HepG2 (cell line): ENCODE data around the gene KIF1B. TPM values are rescaled to one million over a fixed set of nuclear protein-coding genes. Genes with fewer than 3 reads are reported as not detected.

ENCODE experiments used
- ATAC-seq: fragments of 200-7000 bp; cut with Tn5 transposase; 3 replicates; pipeline ENCODE4 v1.9.1; 2020; ENCODE audit warnings: mild to moderate bottlenecking, moderate library complexity
- BruUV-seq: library from RNA; stranded (reverse); fragments of 400-500 nt; replicated peaks from 2 replicates; lab custom pipeline; 2021; lab: Mats Ljungman, UMichigan
- CTCF ChIA-PET: fragments of 300-600 bp; formaldehyde crosslinking; extraction: SDS; loops from one replicate; lab custom pipeline; 2021; ENCODE audit warnings: low total read pairs, inconsistent platforms, low intra/inter-chr PET ratio; lab: Yijun Ruan, JAX
- POLR2A ChIA-PET: fragments of 350-600 bp; sonication (Branson Sonifier 250); formaldehyde crosslinking; loops from one replicate; lab custom pipeline; 2020; ENCODE audit warnings: antibody characterized with exemption, inconsistent platforms; lab: Yijun Ruan, JAX
- DNase-seq: peaks from one replicate; pipeline ENCODE4 v3.0.0-alpha.2; 2015; ENCODE audit warnings: low spot score
- FAIRE-seq: peaks from 3 replicates; lab custom pipeline; 2011; peaks lifted over from hg19 to GRCh38; lab: Jason Lieb, UNC
- H2AFZ ChIP-seq: one replicate; pipeline ENCODE4 v1.6.1; 2011; ENCODE audit warnings: low read length, inconsistent platforms
- H3K27ac ChIP-seq: fragments of 300-600 bp; 3 replicates; pipeline ENCODE4 v1.8.0; 2011; ENCODE audit warnings: mixed run types, mild to moderate bottlenecking, mixed read lengths, low read length, inconsistent platforms; ENCODE audit not compliant: insufficient read depth; ENCODE audit errors: extremely low read length
- H3K27me3 ChIP-seq, 2 experiments: fragments of 200-600 bp in 1 of 2; 2 replicates in 1 of 2; 3 replicates in 1 of 2; pipeline versions ENCODE4 v1.6.0 to v1.8.0; 2011; ENCODE audit warnings: low read length in 2 of 2, mild to moderate bottlenecking in 2 of 2, moderate library complexity in 2 of 2, inconsistent platforms in 1 of 2; ENCODE audit not compliant: insufficient read depth in 2 of 2, control insufficient read depth in 1 of 2
- H3K36me3 ChIP-seq, 2 experiments: fragments of 200-600 bp in 1 of 2; replicated peaks in 1 of 2; 2 replicates in 1 of 2; 3 replicates in 1 of 2; pipeline versions ENCODE4 v1.5.1 to v1.8.0; 2011; ENCODE audit warnings: low read length in 2 of 2, inconsistent platforms in 1 of 2; ENCODE audit not compliant: insufficient read depth in 2 of 2, control insufficient read depth in 1 of 2
- H3K4me1 ChIP-seq: 2 replicates; pipeline ENCODE4 v1.5.1; 2012; ENCODE audit warnings: low read length, inconsistent platforms; ENCODE audit not compliant: insufficient read depth
- H3K4me2 ChIP-seq: 2 replicates; pipeline ENCODE4 v1.6.0; 2011; ENCODE audit warnings: low read depth, low read length, inconsistent platforms
- H3K4me3 ChIP-seq, 3 experiments: fragments of 200-600 bp in 1 of 3; sonication (generic), shearing (Covaris generic) in 1 of 3; replicated peaks in 1 of 3; 2 replicates each; pipeline ENCODE4 v1.5.1; 2011 to 2016; ENCODE audit warnings: low read length in 3 of 3, inconsistent platforms in 2 of 3, low read depth in 2 of 3, mild to moderate bottlenecking in 2 of 3, control low read depth in 1 of 3, mixed read lengths in 1 of 3; ENCODE audit not compliant: insufficient read depth in 1 of 3
- H3K79me2 ChIP-seq: one replicate; pipeline ENCODE4 v1.6.1; 2011; ENCODE audit warnings: low read length, inconsistent platforms; ENCODE audit not compliant: insufficient read depth
- H3K9ac ChIP-seq: 2 replicates; pipeline ENCODE4 v1.6.0; 2011; ENCODE audit warnings: mild to moderate bottlenecking, low read depth, low read length, inconsistent platforms; ENCODE audit not compliant: insufficient read depth
- H3K9me3 ChIP-seq: 2 replicates; pipeline ENCODE4 v1.5.1; 2012; ENCODE audit warnings: mild to moderate bottlenecking, low read length
- H4K20me1 ChIP-seq: 2 replicates; pipeline ENCODE4 v1.6.0; 2011; ENCODE audit warnings: inconsistent platforms, mild to moderate bottlenecking, low read length, moderate library complexity; ENCODE audit not compliant: insufficient read depth
- MAFF ChIP-seq: IDR thresholded peaks from 2 replicates; pipeline ENCODE4 v1.6.1; 2011; ENCODE audit warnings: low read depth, low read length, improper control_type of control experiment
- PHB2 ChIP-seq: fragments of 450-650 bp; IDR thresholded peaks from 2 replicates; pipeline ENCODE4 v1.6.1; 2018; ENCODE audit not compliant: partially characterized antibody
- RCOR2 ChIP-seq: IDR thresholded peaks from 2 replicates; pipeline ENCODE4 v1.6.1; 2016; ENCODE audit warnings: missing biosample characterization, missing genetic modification reagents
- REPIN1 ChIP-seq: sonication (generic); formaldehyde crosslinking; IDR thresholded peaks from 2 replicates; pipeline ENCODE4 v1.8.0; 2022; ENCODE audit warnings: missing genetic modification reagents, low read depth, mild to moderate bottlenecking, borderline replicate concordance
- ZNF10 ChIP-seq: sonication (generic); formaldehyde crosslinking; IDR thresholded peaks from 2 replicates; pipeline ENCODE4 v1.4.0; 2020; ENCODE audit warnings: mild to moderate bottlenecking, low read depth, missing genetic modification reagents, borderline replicate concordance
- ZNF251 ChIP-seq: sonication (generic); formaldehyde crosslinking; IDR thresholded peaks from 2 replicates; pipeline ENCODE4 v1.9.0; 2021; ENCODE audit warnings: mild to moderate bottlenecking, missing genetic modification reagents
- ZNF572 ChIP-seq: sonication (generic); formaldehyde crosslinking; IDR thresholded peaks from 2 replicates; pipeline ENCODE4 v1.5.1; 2020; ENCODE audit warnings: mild to moderate bottlenecking, missing genetic modification reagents
- ZNF598 ChIP-seq: sonication (generic); formaldehyde crosslinking; IDR thresholded peaks from 2 replicates; pipeline ENCODE4 v1.5.1; 2020; ENCODE audit warnings: mild to moderate bottlenecking, missing genetic modification reagents, borderline replicate concordance
- ZNF713 ChIP-seq: sonication (generic); formaldehyde crosslinking; IDR thresholded peaks from 2 replicates; pipeline ENCODE4 v1.4.0; 2020; ENCODE audit warnings: mild to moderate bottlenecking, missing genetic modification reagents
- WGBS: methylation state at CpG from one replicate; pipeline ENCODE4 v1.1.6; 2017; ENCODE audit warnings: low lambda C conversion rate; 5-methylcytosine and 5-hydroxymethylcytosine counted together
- in situ Hi-C: cut with HindIII; loops from 2 replicates; pipeline ENCODE4 v1.10.0; 2017; ENCODE audit warnings: low pct_unique_long_range_greater_than_20kb; ENCODE audit not compliant: extremely low pct_ligation_motif_present
- intact Hi-C: fragments of 100-400 bp; cut with micrococcal nuclease; formaldehyde crosslinking; loops from one replicate; pipeline ENCODE4 v1.10.0; 2022; ENCODE audit not compliant: unreplicated experiment
- polyA plus RNA-seq, 8 experiments: library from polyadenylated mRNA; depleted of rRNA in 3 of 8; stranded (reverse) in 7 of 8; unstranded in 1 of 8; fragments of >200 nt; fragmentation: Illumina TruSeq in 4 of 8; extraction: Trizol in 4 of 8; gene quantifications; 2 replicates each; pipeline versions ENCODE4 v1.2.1 to v1.2.3, GENCODE V29; 2011 to 2016; ENCODE audit warnings: low read depth in 4 of 8, missing spikeins in 1 of 8, mixed read lengths in 1 of 8; ENCODE audit not compliant: insufficient read depth in 1 of 8
- total RNA-seq, 5 experiments: library from RNA; depleted of rRNA; stranded (reverse); fragments of >200 nt; fragmentation: Illumina TruSeq; extraction: Trizol; gene quantifications; 2 replicates each; pipeline ENCODE4 v1.2.3, GENCODE V29; 2016; ENCODE audit warnings: low read depth in 1 of 5
- TF ChIP-seq, protein P1 (sequence below): IDR thresholded peaks from 2 replicates; pipeline ENCODE4 v1.6.1; 2016; ENCODE audit warnings: low read depth
- TF ChIP-seq, protein P2 (sequence below): sonication (generic); formaldehyde crosslinking; IDR thresholded peaks from 2 replicates; pipeline ENCODE4 v1.4.0; 2020; ENCODE audit warnings: missing genetic modification reagents, borderline replicate concordance

The KIF1B gene
- total and polyA plus RNA-seq, 2 of the 13 experiments (the other 11 are each of a cell fraction or from before 2014, with no cell fraction given) = 26.7 to 32.5 TPM

DNA sequence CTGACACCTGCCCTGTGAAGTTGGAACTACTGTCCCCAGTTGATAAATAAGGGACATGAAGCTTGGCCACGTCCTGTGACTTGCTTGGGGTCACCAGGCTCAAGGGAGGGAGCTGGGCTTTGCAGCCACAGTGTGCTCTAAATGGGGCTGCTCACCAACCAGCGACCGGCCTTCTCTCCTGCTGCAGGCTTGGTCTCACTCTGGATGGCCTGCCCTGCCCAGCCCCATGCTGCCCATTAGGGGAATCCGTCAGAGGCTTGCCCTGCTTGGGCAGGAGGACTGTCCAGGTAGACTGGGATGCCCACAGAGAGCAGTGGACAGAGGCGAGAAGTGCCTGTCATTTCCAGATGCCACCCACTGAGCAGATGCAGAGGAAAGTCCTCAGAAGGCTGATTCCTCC is 218.6 kb downstream of the KIF1B start:
- FAIRE-seq = no peak
- POLR2A ChIA-PET = interaction anchor here (2.1 kb wide), 1 partner anchor 30 kb away, joined by 8 read pairs; the partner anchor contains the start of gene PGD
- no peaks in the 10 kb centered on the region for H4K20me1 ChIP-seq
- H2AFZ ChIP-seq = no peak overlapping the region
- H3K79me2 ChIP-seq = peaks cover 5% of the 10 kb centered on the region
- CTCF ChIA-PET = interaction anchor here (1.4 to 4.5 kb wide), 3 partner anchors 51 to 66 kb away, joined by 5 to 46 read pairs (median 9); no protein-coding TSS in a partner anchor
- H3K4me1 ChIP-seq = peaks cover 57% of the 10 kb centered on the region
- WGBS = 20% methylated on average over 1 of the region's 5 CpGs
- ATAC-seq = no peak
- no peaks in the 10 kb centered on the region for H3K27me3 ChIP-seq
- H3K27ac ChIP-seq = no peak overlapping the region
- H3K4me3 ChIP-seq = no peak overlapping the region
- H3K4me2 ChIP-seq = no peak overlapping the region
- no peaks in the 10 kb centered on the region for H3K36me3 ChIP-seq
- DNase-seq = no peak
- BruUV-seq = no TSS peak
- no peak overlapping the region for H3K9ac ChIP-seq
- no peaks in the 10 kb centered on the region for H3K9me3 ChIP-seq
- in situ Hi-C loops (loop anchor here (5.0 kb wide), 1 partner anchor 52 kb away; no protein-coding TSS in a partner anchor), intact Hi-C loops (loop anchor here (1.0 to 2.0 kb wide), 2 partner anchors 52 to 218 kb away; partner anchors contain the start of gene KIF1B)
- TF ChIP-seq RCOR2 (CRISPR knock-in tag) = no peak
- no peak for TF ChIP-seq ZNF10 (CRISPR knock-in tag)
- TF ChIP-seq, protein P1, sequence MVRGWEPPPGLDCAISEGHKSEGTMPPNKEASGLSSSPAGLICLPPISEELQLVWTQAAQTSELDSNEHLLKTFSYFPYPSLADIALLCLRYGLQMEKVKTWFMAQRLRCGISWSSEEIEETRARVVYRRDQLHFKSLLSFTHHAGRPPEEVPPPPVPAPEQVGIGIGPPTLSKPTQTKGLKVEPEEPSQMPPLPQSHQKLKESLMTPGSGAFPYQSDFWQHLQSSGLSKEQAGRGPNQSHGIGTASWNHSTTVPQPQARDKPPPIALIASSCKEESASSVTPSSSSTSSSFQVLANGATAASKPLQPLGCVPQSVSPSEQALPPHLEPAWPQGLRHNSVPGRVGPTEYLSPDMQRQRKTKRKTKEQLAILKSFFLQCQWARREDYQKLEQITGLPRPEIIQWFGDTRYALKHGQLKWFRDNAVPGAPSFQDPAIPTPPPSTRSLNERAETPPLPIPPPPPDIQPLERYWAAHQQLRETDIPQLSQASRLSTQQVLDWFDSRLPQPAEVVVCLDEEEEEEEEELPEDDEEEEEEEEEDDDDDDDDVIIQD (CRISPR knock-in tag) = no peak
- TF ChIP-seq ZNF251 (CRISPR knock-in tag) = no peak
- TF ChIP-seq, protein P2, sequence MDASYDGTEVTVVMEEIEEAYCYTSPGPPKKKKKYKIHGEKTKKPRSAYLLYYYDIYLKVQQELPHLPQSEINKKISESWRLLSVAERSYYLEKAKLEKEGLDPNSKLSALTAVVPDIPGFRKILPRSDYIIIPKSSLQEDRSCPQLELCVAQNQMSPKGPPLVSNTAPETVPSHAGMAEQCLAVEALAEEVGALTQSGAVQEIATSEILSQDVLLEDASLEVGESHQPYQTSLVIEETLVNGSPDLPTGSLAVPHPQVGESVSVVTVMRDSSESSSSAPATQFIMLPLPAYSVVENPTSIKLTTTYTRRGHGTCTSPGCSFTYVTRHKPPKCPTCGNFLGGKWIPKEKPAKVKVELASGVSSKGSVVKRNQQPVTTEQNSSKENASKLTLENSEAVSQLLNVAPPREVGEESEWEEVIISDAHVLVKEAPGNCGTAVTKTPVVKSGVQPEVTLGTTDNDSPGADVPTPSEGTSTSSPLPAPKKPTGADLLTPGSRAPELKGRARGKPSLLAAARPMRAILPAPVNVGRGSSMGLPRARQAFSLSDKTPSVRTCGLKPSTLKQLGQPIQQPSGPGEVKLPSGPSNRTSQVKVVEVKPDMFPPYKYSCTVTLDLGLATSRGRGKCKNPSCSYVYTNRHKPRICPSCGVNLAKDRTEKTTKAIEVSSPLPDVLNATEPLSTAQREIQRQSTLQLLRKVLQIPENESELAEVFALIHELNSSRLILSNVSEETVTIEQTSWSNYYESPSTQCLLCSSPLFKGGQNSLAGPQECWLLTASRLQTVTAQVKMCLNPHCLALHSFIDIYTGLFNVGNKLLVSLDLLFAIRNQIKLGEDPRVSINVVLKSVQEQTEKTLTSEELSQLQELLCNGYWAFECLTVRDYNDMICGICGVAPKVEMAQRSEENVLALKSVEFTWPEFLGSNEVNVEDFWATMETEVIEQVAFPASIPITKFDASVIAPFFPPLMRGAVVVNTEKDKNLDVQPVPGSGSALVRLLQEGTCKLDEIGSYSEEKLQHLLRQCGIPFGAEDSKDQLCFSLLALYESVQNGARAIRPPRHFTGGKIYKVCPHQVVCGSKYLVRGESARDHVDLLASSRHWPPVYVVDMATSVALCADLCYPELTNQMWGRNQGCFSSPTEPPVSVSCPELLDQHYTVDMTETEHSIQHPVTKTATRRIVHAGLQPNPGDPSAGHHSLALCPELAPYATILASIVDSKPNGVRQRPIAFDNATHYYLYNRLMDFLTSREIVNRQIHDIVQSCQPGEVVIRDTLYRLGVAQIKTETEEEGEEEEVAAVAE (CRISPR knock-in tag) = no peak
- no peak for TF ChIP-seq REPIN1 (CRISPR knock-in tag)
- TF ChIP-seq ZNF572 (CRISPR knock-in tag) = no peak
- TF ChIP-seq MAFF = no peak
- no peak for TF ChIP-seq ZNF598 (CRISPR knock-in tag)
- no peak for TF ChIP-seq ZNF713 (CRISPR knock-in tag)
- TF ChIP-seq PHB2 = no peak
